GM12891 (cell line): ENCODE measurements around the gene DLGAP1.

Source experiments
- PAX5 ChIP-seq: IDR thresholded peaks from 2 replicates; pipeline ENCODE4 v1.6.1; 2011; ENCODE audit warnings: low read length, moderate library complexity, mild to moderate bottlenecking; ENCODE audit not compliant: insufficient read depth, severe bottlenecking
- POLR2A ChIP-seq: IDR thresholded peaks from 2 replicates; pipeline ENCODE4 v1.6.1; 2011; ENCODE audit warnings: low read depth, low read length, control low read depth
- POLR2AphosphoS5 ChIP-seq: IDR thresholded peaks from 2 replicates; pipeline ENCODE4 v1.6.1; 2011; ENCODE audit warnings: low read depth, low read length, control low read depth
- POU2F2 ChIP-seq: IDR thresholded peaks from 2 replicates; pipeline ENCODE4 v1.6.1; 2011; ENCODE audit warnings: low read depth, mild to moderate bottlenecking, control low read depth, low read length, moderate library complexity
- SPI1 ChIP-seq: IDR thresholded peaks from 2 replicates; pipeline ENCODE4 v1.6.1; 2011; ENCODE audit warnings: low read depth, low read length, control low read depth
- TAF1 ChIP-seq: IDR thresholded peaks from 2 replicates; pipeline ENCODE4 v1.6.1; 2011; ENCODE audit warnings: low read depth, low read length, control low read depth

DNA sequence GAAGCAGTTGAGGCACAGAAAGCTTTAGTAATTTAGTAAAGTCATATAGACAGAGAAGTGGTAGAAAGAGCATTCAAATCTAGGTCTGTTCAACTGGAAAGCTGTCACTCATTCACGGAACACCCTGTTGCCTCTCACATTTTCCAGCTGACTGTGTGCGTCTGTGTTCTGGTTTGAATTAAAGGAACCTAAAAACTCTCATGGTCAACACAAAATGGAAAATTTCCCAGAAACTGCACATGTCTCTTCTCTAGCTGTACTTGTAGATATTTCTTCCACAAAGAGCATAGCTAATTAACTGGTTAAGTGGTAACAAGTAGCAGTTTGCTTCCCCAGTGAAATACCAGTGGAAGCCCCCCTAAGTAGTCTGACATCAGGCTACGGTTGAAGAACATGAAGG is 614.3 kb downstream of the DLGAP1 start:
- no peak for TF ChIP-seq POLR2A
- no peak for TF ChIP-seq POLR2AphosphoS5
- TF ChIP-seq TAF1, result no peak
- TF ChIP-seq SPI1, result no peak
- TF ChIP-seq PAX5, result no peak
- TF ChIP-seq POU2F2, result no peak
